GM19328 (cell line): Measurements from ENCODE around the gene SUPT20H.

Experiments used
- ATAC-seq: cut with Tn5 transposase; IDR thresholded peaks from one replicate; pipeline ENCODE4 v1.9.1; 2021; ENCODE audit warnings: mild to moderate bottlenecking, moderate library complexity; ENCODE audit not compliant: unreplicated experiment

SUPT20H gene

GRCh38 chr13:37009692-37010091, 49.8 kb downstream of the SUPT20H start:
- ATAC-seq: no peak

- no peak for ATAC-seq
Measured at GRCh38 chr13:37001921-37002250, 57.6 kb downstream of the SUPT20H start.

- ATAC-seq: peak; percentile 64
Measured at GRCh38 chr13:36999054-36999714, 60.3 kb downstream of the SUPT20H start, which contains the start of gene ALG5. TSS of gene ALG5 (minus strand) at chr13:36999340. CDS start at chr13:36999300, 40 bp downstream.

DNA sequence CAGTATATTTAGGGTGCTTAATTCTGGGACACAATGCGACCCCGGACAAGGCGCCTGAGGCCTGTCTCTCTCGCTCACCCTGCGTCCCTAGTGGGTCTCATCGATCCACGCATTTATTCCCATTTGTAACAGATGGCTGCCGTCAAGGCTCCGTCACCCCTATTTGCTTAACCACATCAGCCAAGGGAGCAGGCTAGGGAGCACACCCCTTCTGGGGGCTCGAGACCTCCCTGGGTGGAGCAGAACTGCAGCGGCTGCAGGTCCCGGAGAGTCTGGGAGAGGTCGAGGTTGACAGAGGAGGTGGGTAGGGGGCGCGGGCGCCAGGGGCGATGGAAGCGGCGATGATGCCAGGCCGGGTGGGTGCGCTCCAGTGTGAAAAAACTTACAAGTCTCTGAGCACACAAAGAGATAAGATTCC, 60.9 kb downstream of the SUPT20H start:
- no peak for ATAC-seq

GRCh38 chr13:36997716-36998427, 61.6 kb downstream of the SUPT20H start:
- no peak for ATAC-seq

GRCh38 chr13:36992362-36992761, 67.1 kb downstream of the SUPT20H start:
- no peak for ATAC-seq

GRCh38 chr13:36986462-36987240, 72.8 kb downstream of the SUPT20H start:
- no peak for ATAC-seq

DNA sequence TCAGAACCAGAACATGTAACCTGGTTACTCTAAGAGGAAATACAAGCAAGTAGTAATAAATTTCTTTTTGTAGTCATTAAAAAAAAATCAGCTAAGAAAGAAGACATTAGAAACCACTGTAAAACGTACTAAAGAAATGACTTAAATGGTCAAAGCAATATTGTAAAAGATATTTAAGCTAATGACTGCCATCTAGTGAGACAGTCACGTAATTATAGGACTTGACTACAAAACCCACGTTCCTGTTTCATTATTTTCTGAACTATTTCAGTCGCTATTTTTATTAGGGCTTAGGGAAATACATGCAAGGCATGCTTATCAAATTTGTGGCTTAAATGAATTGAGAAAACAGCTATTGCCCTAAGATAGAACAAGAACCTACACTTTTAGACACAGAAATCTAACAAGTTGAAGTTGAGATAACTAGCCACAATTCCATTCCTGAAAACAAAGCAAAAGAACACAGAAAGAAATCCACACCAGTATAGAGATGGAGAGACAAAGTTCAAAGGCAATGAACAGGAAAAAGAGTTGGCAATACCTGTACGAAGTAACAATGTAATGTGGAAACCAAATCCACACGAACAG, 78.2 kb downstream of the SUPT20H start:
- no peak for ATAC-seq

DNA sequence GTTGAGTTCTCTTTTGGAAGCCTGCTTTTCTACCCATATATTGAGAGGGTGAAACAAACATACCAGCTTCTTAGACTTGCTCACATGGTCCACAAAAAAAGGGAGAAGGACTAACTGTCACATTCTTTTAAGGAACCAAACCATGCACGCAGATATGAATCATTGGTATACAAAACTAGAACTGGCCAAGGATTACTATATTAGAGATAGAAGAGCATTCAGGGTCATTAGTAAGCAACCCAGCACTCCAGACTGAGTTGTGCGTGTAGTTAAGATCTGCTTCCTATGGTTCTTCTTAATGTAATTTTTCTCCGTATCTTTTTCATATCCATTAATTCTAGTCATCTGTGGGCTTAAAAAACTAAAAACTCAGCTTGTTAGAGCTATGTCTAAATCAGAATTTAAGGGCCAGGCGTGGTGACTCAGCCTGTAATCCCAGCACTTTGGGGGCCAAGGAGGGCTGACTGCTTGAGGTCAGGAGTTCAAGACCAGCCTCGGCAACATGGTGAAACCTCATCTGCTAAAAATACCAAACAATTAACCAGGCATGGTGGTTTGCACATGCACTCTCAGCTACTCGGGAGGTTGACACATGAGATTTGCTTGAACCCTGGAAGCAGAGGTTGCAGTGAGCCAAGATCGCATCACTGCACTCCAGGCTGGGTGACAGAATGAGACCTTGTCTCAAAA, 80.0 kb downstream of the SUPT20H start:
- no peak for ATAC-seq

- no peak for ATAC-seq
Measured at GRCh38 chr13:36975172-36975571, 84.3 kb downstream of the SUPT20H start.

DNA sequence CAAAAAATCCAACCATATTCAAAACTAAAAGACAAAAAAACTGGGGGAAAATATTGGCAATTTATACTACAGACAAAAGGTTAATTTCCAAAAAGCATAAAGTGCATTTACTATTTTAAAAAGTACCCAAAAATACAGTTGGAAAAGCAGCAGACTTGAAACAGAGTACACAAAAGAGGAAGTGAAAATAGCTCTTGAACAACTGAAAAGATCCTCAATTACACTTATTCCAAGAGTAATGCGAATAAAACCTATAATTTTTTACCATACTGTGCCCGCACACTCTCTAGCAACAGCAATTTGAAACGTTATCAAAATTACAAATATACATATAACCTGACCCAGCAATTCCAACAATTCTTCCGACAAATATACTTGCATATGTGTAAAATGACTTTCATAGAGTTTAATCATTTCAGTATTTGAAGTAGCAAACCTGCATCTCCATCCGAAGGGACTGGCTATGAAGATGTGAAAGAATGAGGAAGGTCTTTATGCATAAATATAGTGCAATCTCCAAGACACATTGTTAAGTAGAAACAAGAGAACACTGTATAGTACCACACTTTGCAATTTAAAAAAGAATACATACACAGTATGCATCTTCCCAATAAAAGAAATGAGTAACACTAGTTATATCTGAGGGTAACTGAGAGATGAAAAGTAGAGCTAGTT, 85.7 kb downstream of the SUPT20H start:
- ATAC-seq: peak; percentile 67

DNA sequence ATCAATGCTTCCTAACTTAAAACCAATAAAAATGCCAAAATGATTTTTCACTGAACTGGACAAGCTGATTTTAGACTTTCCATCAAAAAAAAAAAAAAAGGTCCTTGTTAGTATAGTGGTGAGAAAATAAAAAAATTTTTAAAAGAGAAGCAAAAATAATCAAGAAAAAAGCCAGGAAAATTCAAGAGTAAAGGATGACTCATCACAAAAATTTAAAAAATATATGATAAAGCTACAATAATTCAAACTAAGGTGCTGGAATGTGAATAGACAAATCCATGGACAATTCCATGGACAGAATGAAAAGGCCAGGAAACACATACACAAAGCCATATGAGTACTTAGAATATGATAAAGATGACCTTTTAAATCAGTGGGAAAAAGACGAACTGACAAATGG, 86.5 kb downstream of the SUPT20H start:
- no peak for ATAC-seq

DNA sequence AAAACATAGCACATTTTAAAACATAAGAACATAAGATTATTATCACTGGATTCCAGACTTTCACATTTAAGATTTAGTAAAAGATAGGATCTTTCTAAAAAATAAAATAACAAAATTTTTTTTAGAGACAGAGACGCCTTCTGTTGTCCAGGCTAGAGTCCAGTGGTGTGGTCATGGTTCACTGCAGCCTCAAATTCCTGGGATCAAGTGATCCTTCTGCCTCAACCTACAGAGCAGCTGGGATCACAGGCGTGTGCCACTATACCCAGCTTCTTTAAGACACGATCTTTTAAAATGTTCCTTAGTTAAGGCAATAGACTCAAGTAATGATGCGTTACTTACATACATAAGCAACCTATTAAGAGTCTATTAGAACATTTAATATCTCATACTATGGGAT, 93.1 kb downstream of the SUPT20H start:
- ATAC-seq: no peak

- ATAC-seq: no peak
Measured at GRCh38 chr13:36965767-36966166, 93.7 kb downstream of the SUPT20H start.

GRCh38 chr13:36959456-36960116, 99.9 kb downstream of the SUPT20H start:
- no peak for ATAC-seq
